ENCODE measurements around the gene FGD2. TPM values are rescaled to one million over a fixed set of nuclear protein-coding genes. Genes with fewer than 3 reads are reported as not detected.

Gene FGD2
- total RNA-seq, 4 donors from 2014 or later: 11.6 to 34.5 (median 22.5) TPM

GRCh38 chr6:36963451-36964290 is 41.8 kb upstream of the FGD2 start:
- no peak overlapping the region for H3K4me3 ChIP-seq
- TF ChIP-seq POLR2AphosphoS5 (IDR thresholded peaks at IDR 0.05): no peak
- no peak for TF ChIP-seq POLR2A (IDR thresholded peaks at IDR 0.05)
- TF ChIP-seq CTCF (IDR thresholded peaks at IDR 0.05): no peak
- no peak for TF ChIP-seq EP300 (IDR thresholded peaks at IDR 0.05)
- no CpG with 5 or more reads among the region's 11 CpGs for WGBS, 2 donors (ENCODE audit: low coverage in 1 of 2)
- peaks cover 0 to 24% of the 10 kb centered on the region in 2 donors for H3K36me3 ChIP-seq
- peaks cover 0 to 27% (median 0%) of the 10 kb centered on the region in 3 donors for H3K4me1 ChIP-seq
- no peaks in the 10 kb centered on the region for H3K27me3 ChIP-seq
- no peaks in the 10 kb centered on the region for H3K9me3 ChIP-seq
- H3K27ac ChIP-seq: peak overlapping the region in 1 of 4 donors; percentile 33
- peak; percentile 20 for ATAC-seq

GRCh38 chr6:36964349-36964748 is 41.1 kb upstream of the FGD2 start:
- no CpG with 5 or more reads among the region's 6 CpGs for WGBS, 2 donors (ENCODE audit: low coverage in 1 of 2)
- no peaks in the 10 kb centered on the region for H3K27me3 ChIP-seq
- no peak for ATAC-seq
- no peak overlapping the region for H3K4me3 ChIP-seq
- H3K27ac ChIP-seq: peak overlapping the region in 1 of 4 donors; percentile 33
- no peak for TF ChIP-seq POLR2AphosphoS5 (IDR thresholded peaks at IDR 0.05)
- H3K4me1 ChIP-seq: peaks cover 0 to 34% (median 0%) of the 10 kb centered on the region in 3 donors
- H3K36me3 ChIP-seq: peaks cover 0 to 31% of the 10 kb centered on the region in 2 donors
- no peaks in the 10 kb centered on the region for H3K9me3 ChIP-seq

GRCh38 chr6:36964908-36965307 is 40.5 kb upstream of the FGD2 start:
- no peaks in the 10 kb centered on the region for H3K27me3 ChIP-seq
- no peak overlapping the region for H3K27ac ChIP-seq
- no peak overlapping the region for H3K4me3 ChIP-seq
- ATAC-seq: no peak
- peaks cover 0 to 36% of the 10 kb centered on the region in 2 donors for H3K36me3 ChIP-seq
- H3K9me3 ChIP-seq: no peaks in the 10 kb centered on the region
- TF ChIP-seq EP300 (IDR thresholded peaks at IDR 0.05): no peak
- TF ChIP-seq POLR2AphosphoS5 (IDR thresholded peaks at IDR 0.05): no peak
- TF ChIP-seq POLR2A (IDR thresholded peaks at IDR 0.05): no peak
- no peak for TF ChIP-seq CTCF (IDR thresholded peaks at IDR 0.05)
- WGBS, 2 donors (ENCODE audit: low coverage in 1 of 2): no CpG with 5 or more reads among the region's 4 CpGs
- peaks cover 0 to 35% (median 0%) of the 10 kb centered on the region in 3 donors for H3K4me1 ChIP-seq

GRCh38 chr6:36967301-36967700 is 38.2 kb upstream of the FGD2 start:
- H3K27me3 ChIP-seq: no peaks in the 10 kb centered on the region
- H3K9me3 ChIP-seq: no peaks in the 10 kb centered on the region
- H3K4me1 ChIP-seq: peaks cover 0 to 29% (median 0%) of the 10 kb centered on the region in 3 donors
- H3K27ac ChIP-seq: peak overlapping the region in 2 of 4 donors; percentile 14 to 45
- ATAC-seq: no peak
- WGBS, 2 donors (ENCODE audit: low coverage in 1 of 2): 36% methylated on average over 2 of the region's 3 CpGs; no CpG with 5 or more reads in 1 of the 2 donors
- TF ChIP-seq EP300 (IDR thresholded peaks at IDR 0.05) (no peak), POLR2A (IDR thresholded peaks at IDR 0.05) (no peak)
- peaks cover 0 to 60% of the 10 kb centered on the region in 2 donors for H3K36me3 ChIP-seq
- H3K4me3 ChIP-seq: no peak overlapping the region

- H3K27me3 ChIP-seq: no peaks in the 10 kb centered on the region
- no peak overlapping the region for H3K4me3 ChIP-seq
- H3K9me3 ChIP-seq: no peaks in the 10 kb centered on the region
- H3K36me3 ChIP-seq: peaks cover 0 to 65% of the 10 kb centered on the region in 2 donors
- ATAC-seq: no peak
- WGBS, 2 donors (ENCODE audit: low coverage in 1 of 2): 52 to 100% methylated on average over 1 to 3 of the region's 4 CpGs
- H3K27ac ChIP-seq: peak overlapping the region in 1 of 4 donors; percentile 14
- H3K4me1 ChIP-seq: peaks cover 0 to 29% (median 0%) of the 10 kb centered on the region in 3 donors
- TF ChIP-seq POLR2A (IDR thresholded peaks at IDR 0.05) (no peak), CTCF (IDR thresholded peaks at IDR 0.05) (no peak), EP300 (IDR thresholded peaks at IDR 0.05) (no peak), POLR2AphosphoS5 (IDR thresholded peaks at IDR 0.05) (no peak)
Observed at GRCh38 chr6:36967757-36968156, 37.7 kb upstream of the FGD2 start.
